LHCN-M2 (cell line): ENCODE data around the gene ARMH2. TPM values are rescaled to one million over a fixed set of nuclear protein-coding genes. Genes with fewer than 3 reads are reported as not detected.
A peak's percentile ranks its signal among the peaks of the same experiment; 100 is the strongest.
"Not testable (repeated sequence)": the region's sequence is repeated elsewhere in the genome, so short reads cannot be mapped to it uniquely, and the experiment has no call there.

Experiments
- DNase-seq: peaks from one replicate; pipeline ENCODE4 v3.0.0-alpha.2; 2012; ENCODE audit warnings: low read depth
- total RNA-seq: library from RNA; depleted of rRNA; stranded (reverse); fragments of >200 nt; gene quantifications from 2 replicates; pipeline ENCODE4 v1.2.3, GENCODE V29; 2014

The ARMH2 gene
- total RNA-seq, 1 experiment from 2014 or later, result not detected

- DNase-seq, result no peak
These were observed 19.6 kb upstream of the ARMH2 start for GRCh38 chr6:24818346-24818745.

- no peak for DNase-seq
These were observed 11.0 kb upstream of the ARMH2 start for GRCh38 chr6:24809728-24810127.

- no peak for DNase-seq
These were observed 8.9 kb upstream of the ARMH2 start for GRCh38 chr6:24807584-24807983.

GRCh38 chr6:24802271-24803059 is 3.7 kb upstream of the ARMH2 start:
- peak; percentile 47 for DNase-seq

GRCh38 chr6:24799541-24799915 is 811 bp upstream of the ARMH2 start:
- peak; percentile 20 for DNase-seq

GRCh38 chr6:24797596-24798216 is 1.0 kb downstream of the ARMH2 start:
- no peak for DNase-seq

- no peak for DNase-seq
These were observed 2.0 kb downstream of the ARMH2 start for GRCh38 chr6:24796616-24797290.

GRCh38 chr6:24795106-24795505 is 3.6 kb downstream of the ARMH2 start:
- DNase-seq, result no peak

- no peak for DNase-seq
These were observed 10.6 kb downstream of the ARMH2 start for GRCh38 chr6:24788031-24788665.

- DNase-seq, result no peak
These were observed 18.5 kb downstream of the ARMH2 start for GRCh38 chr6:24780206-24780605.

- no peak for DNase-seq
These were observed 19.2 kb downstream of the ARMH2 start for GRCh38 chr6:24779416-24780016.

GRCh38 chr6:24778878-24779277 is 19.8 kb downstream of the ARMH2 start:
- DNase-seq, result no peak

- no peak for DNase-seq
These were observed 20.6 kb downstream of the ARMH2 start for GRCh38 chr6:24778121-24778520.

GRCh38 chr6:24777227-24777626 is 21.5 kb downstream of the ARMH2 start:
- DNase-seq, result no peak

GRCh38 chr6:24775520-24776058 is 23.1 kb downstream of the ARMH2 start:
- DNase-seq, result peak; percentile 40

- peak; percentile 90 for DNase-seq
These were observed 23.8 kb downstream of the ARMH2 start, which contains the start of gene GMNN for GRCh38 chr6:24774696-24775519. TSS of gene GMNN (plus strand) at chr6:24774937. CDS start at chr6:24777247, 2,310 bp downstream.

GRCh38 chr6:24768361-24768760 is 30.4 kb downstream of the ARMH2 start:
- peak; percentile 36 for DNase-seq

GRCh38 chr6:24766680-24767462 is 31.8 kb downstream of the ARMH2 start:
- DNase-seq, result peak; percentile 47

- not testable (repeated sequence) for DNase-seq
These were observed 32.7 kb downstream of the ARMH2 start for GRCh38 chr6:24765968-24766367.
